ENCODE results near the gene PKD2L1. TPM values are rescaled to one million over a fixed set of nuclear protein-coding genes. Genes with fewer than 3 reads are reported as not detected.

PKD2L1 gene
- total RNA-seq, 1 experiment from 2014 or later: not detected

- H3K36me3 ChIP-seq (ENCODE audit: insufficient read depth, low read length, poor library complexity, severe bottlenecking): peaks cover 40% of the 10 kb centered on the region
- intact Hi-C loops (cut with micrococcal nuclease; ENCODE audit: unreplicated experiment): loop anchor here (10.0 kb wide), 1 partner anchor 492 kb away; no protein-coding TSS in a partner anchor
- H3K4me1 ChIP-seq (ENCODE audit: insufficient read depth, low read length, poor library complexity, severe bottlenecking): peaks cover 21% of the 10 kb centered on the region
- H3K9me3 ChIP-seq (ENCODE audit: low read depth, low read length, poor library complexity, severe bottlenecking): no peaks in the 10 kb centered on the region
- no TSS peak for BruUV-seq (replicated peaks)
- ChIA-PET CTCF (interaction anchor here (0.6 to 1.2 kb wide), 5 partner anchors 83 to 665 kb away, joined by 3 to 22 read pairs (median 7); no protein-coding TSS in a partner anchor), POLR2A (ENCODE audit: low non-redundant PET) (interaction anchor here (0.6 to 1.0 kb wide), 7 partner anchors 13 to 394 kb away, joined by 3 to 23 read pairs (median 7); no protein-coding TSS in a partner anchor)
- peak within 1 kb of the TSS; percentile 94 for H3K27ac ChIP-seq (ENCODE audit: low read depth, low read length, poor library complexity, severe bottlenecking)
- TF ChIP-seq CTCF (conservative IDR thresholded peaks at IDR 0.05; ENCODE audit: low read depth, low read length) (no peak), EZH2 (IDR thresholded peaks at IDR 0.05; ENCODE audit: borderline replicate concordance, low read depth, low read length, poor library complexity, severe bottlenecking) (no peak)
- no peaks in the 10 kb centered on the region for H3K27me3 ChIP-seq (replicated peaks; ENCODE audit: insufficient read depth, low read depth, low read length, poor library complexity)
- H3K4me3 ChIP-seq (ENCODE audit: low read depth, low read length, poor library complexity, severe bottlenecking): peak within 1 kb of the TSS; percentile 93
- peak; percentile 98 for DNase-seq (ENCODE audit: low spot score)
Measured at GRCh38 chr10:100346765-100347567, 16.9 kb upstream of the PKD2L1 start, which contains the start of gene SCD. SCD (plus strand) TSS chr10:100347233; CDS start chr10:100347505, 272 bp downstream.

- peak overlapping the region; percentile 93 for H3K4me3 ChIP-seq (ENCODE audit: low read depth, low read length, poor library complexity, severe bottlenecking)
- peak overlapping the region; percentile 94 for H3K27ac ChIP-seq (ENCODE audit: low read depth, low read length, poor library complexity, severe bottlenecking)
- TF ChIP-seq EZH2 (IDR thresholded peaks at IDR 0.05; ENCODE audit: borderline replicate concordance, low read depth, low read length, poor library complexity, severe bottlenecking): no peak
- TF ChIP-seq CTCF (conservative IDR thresholded peaks at IDR 0.05; ENCODE audit: low read depth, low read length): no peak
- no TSS peak for BruUV-seq (replicated peaks)
- ChIA-PET CTCF (interaction anchor here (0.6 to 1.2 kb wide), 5 partner anchors 84 to 666 kb away, joined by 3 to 22 read pairs (median 7); no protein-coding TSS in a partner anchor), POLR2A (ENCODE audit: low non-redundant PET) (interaction anchor here (0.6 to 1.0 kb wide), 6 partner anchors 19 to 1100 kb away, joined by 3 to 23 read pairs (median 10); no protein-coding TSS in a partner anchor)
- DNase-seq (ENCODE audit: low spot score): peak; percentile 88
- H3K36me3 ChIP-seq (ENCODE audit: insufficient read depth, low read length, poor library complexity, severe bottlenecking): peaks cover 34% of the 10 kb centered on the region
- no peaks in the 10 kb centered on the region for H3K9me3 ChIP-seq (ENCODE audit: low read depth, low read length, poor library complexity, severe bottlenecking)
- H3K27me3 ChIP-seq (replicated peaks; ENCODE audit: insufficient read depth, low read depth, low read length, poor library complexity): no peaks in the 10 kb centered on the region
- intact Hi-C loops (cut with micrococcal nuclease; ENCODE audit: unreplicated experiment): loop anchor here (10.0 kb wide), 1 partner anchor 492 kb away; no protein-coding TSS in a partner anchor
- peaks cover 21% of the 10 kb centered on the region for H3K4me1 ChIP-seq (ENCODE audit: insufficient read depth, low read length, poor library complexity, severe bottlenecking)
Measured at GRCh38 chr10:100346351-100346764, 16.3 kb upstream of the PKD2L1 start.

- peaks cover 21% of the 10 kb centered on the region for H3K4me1 ChIP-seq (ENCODE audit: insufficient read depth, low read length, poor library complexity, severe bottlenecking)
- TSS peak; percentile 88 for BruUV-seq (replicated peaks)
- intact Hi-C loops (cut with micrococcal nuclease; ENCODE audit: unreplicated experiment): loop anchor here (10.0 kb wide), 1 partner anchor 491 kb away; no protein-coding TSS in a partner anchor
Measured at GRCh38 chr10:100345570-100346330, 15.7 kb upstream of the PKD2L1 start.

More at GRCh38 chr10:100345570-100346330, 15.7 kb upstream of the PKD2L1 start:
- no peak for TF ChIP-seq EZH2 (IDR thresholded peaks at IDR 0.05; ENCODE audit: borderline replicate concordance, low read depth, low read length, poor library complexity, severe bottlenecking)
- TF ChIP-seq CTCF (conservative IDR thresholded peaks at IDR 0.05; ENCODE audit: low read depth, low read length): no peak
- ChIA-PET POLR2A (ENCODE audit: low non-redundant PET) (interaction anchor here (0.6 kb wide), 1 partner anchor 1101 kb away, joined by 3 read pairs; no protein-coding TSS in a partner anchor), CTCF (interaction anchor here (0.8 to 1.2 kb wide), 3 partner anchors 28 to 173 kb away, joined by 3 to 4 read pairs (median 3); no protein-coding TSS in a partner anchor)
- H3K36me3 ChIP-seq (ENCODE audit: insufficient read depth, low read length, poor library complexity, severe bottlenecking): peaks cover 28% of the 10 kb centered on the region
- no peak for DNase-seq (ENCODE audit: low spot score)
- H3K27ac ChIP-seq (ENCODE audit: low read depth, low read length, poor library complexity, severe bottlenecking): peak overlapping the region; percentile 94
- peak overlapping the region; percentile 93 for H3K4me3 ChIP-seq (ENCODE audit: low read depth, low read length, poor library complexity, severe bottlenecking)
- no peaks in the 10 kb centered on the region for H3K27me3 ChIP-seq (replicated peaks; ENCODE audit: insufficient read depth, low read depth, low read length, poor library complexity)
- H3K9me3 ChIP-seq (ENCODE audit: low read depth, low read length, poor library complexity, severe bottlenecking): no peaks in the 10 kb centered on the region
